Sigmoid colon (tissue), 7 donors: ENCODE data around the gene MAGEA4. TPM values are rescaled to one million over a fixed set of nuclear protein-coding genes. Genes with fewer than 3 reads are reported as not detected.

Source experiments
- DNase-seq: peaks from one replicate; pipeline ENCODE4 v3.0.0-alpha.2; 2019
- H3K27ac ChIP-seq, 4 donors: fragments of 200-600 bp; sonication (generic); one replicate each; pipeline ENCODE4 v1.5.1; 2016 to 2019; ENCODE audit warnings: mild to moderate bottlenecking in 1 of 4
- H3K27me3 ChIP-seq, 3 donors: fragments of 200-600 bp; sonication (generic); one replicate each; pipeline ENCODE4 v1.5.1; 2019; ENCODE audit warnings: mild to moderate bottlenecking in 1 of 3
- H3K36me3 ChIP-seq, 4 donors: fragments of 200-600 bp; sonication (generic); one replicate each; pipeline ENCODE4 v1.5.1; 2016 to 2019
- H3K4me1 ChIP-seq, 4 donors: fragments of 200-600 bp; sonication (generic); one replicate each; pipeline ENCODE4 v1.5.1; 2017 to 2019
- H3K4me3 ChIP-seq, 4 donors: fragments of 200-600 bp; sonication (generic); one replicate each; pipeline ENCODE4 v1.5.1; 2017 to 2019; ENCODE audit warnings: mild to moderate bottlenecking in 2 of 4, moderate library complexity in 1 of 4
- H3K9me3 ChIP-seq, 4 donors: fragments of 200-600 bp in 3 of 4; sonication (generic) in 3 of 4; one replicate each; pipeline versions ENCODE4 v1.5.1 to v1.6.1; 2013 to 2019
- EP300 ChIP-seq, 4 donors: sonication (generic); formaldehyde crosslinking; IDR thresholded peaks; one replicate each; pipeline ENCODE4 v1.6.1; 2017; ENCODE audit warnings: antibody characterized with exemption in 4 of 4
- POLR2A ChIP-seq, 2 donors: fragments of 450-650 bp; IDR thresholded peaks; one replicate each; pipeline ENCODE4 v1.6.1; 2016; ENCODE audit warnings: antibody characterized with exemption in 2 of 2, mild to moderate bottlenecking in 2 of 2, moderate library complexity in 2 of 2
- POLR2AphosphoS5 ChIP-seq, 4 donors: sonication (generic); formaldehyde crosslinking; IDR thresholded peaks; one replicate each; pipeline ENCODE4 v1.6.1; 2017; ENCODE audit warnings: antibody characterized with exemption in 4 of 4
- WGBS, 2 donors: extraction: QIAGEN DNeasy Blood & Tissue Kit; methylation state at CpG; one replicate each; pipeline ENCODE4 v1.1.7; 2013; 5-methylcytosine and 5-hydroxymethylcytosine counted together
- intact Hi-C: fragments of 100-400 bp; cut with DNase I; formaldehyde crosslinking; loops from one replicate; pipeline ENCODE4 v1.15.1; 2023
- polyA plus RNA-seq, 3 donors: library from polyadenylated mRNA; stranded (reverse); fragments of 200-250 nt; gene quantifications; one replicate each; pipeline ENCODE4 v1.2.3, GENCODE V29; 2013
- total RNA-seq, 4 donors: library from RNA; depleted of rRNA; stranded (reverse); fragments of >200 nt; gene quantifications; one replicate each; pipeline ENCODE4 v1.1.0, GENCODE V29; 2016
- TF ChIP-seq, protein P1 (sequence below), 4 experiments: fragments of 450-650 bp in 3 of 4; fragments of 200-600 bp in 1 of 4; IDR thresholded peaks; one replicate each; pipeline ENCODE4 v1.5.1; 2016 to 2019; ENCODE audit warnings: antibody characterized with exemption in 4 of 4, mild to moderate bottlenecking in 3 of 4, moderate library complexity in 2 of 4
- donor health status: healthy with polysubstance abuse.
- donor health status: Bipolar disorder and iron deficiency.
- donor health status: healthy.

MAGEA4 gene
- total and polyA plus RNA-seq, 7 donors, result not detected

DNA sequence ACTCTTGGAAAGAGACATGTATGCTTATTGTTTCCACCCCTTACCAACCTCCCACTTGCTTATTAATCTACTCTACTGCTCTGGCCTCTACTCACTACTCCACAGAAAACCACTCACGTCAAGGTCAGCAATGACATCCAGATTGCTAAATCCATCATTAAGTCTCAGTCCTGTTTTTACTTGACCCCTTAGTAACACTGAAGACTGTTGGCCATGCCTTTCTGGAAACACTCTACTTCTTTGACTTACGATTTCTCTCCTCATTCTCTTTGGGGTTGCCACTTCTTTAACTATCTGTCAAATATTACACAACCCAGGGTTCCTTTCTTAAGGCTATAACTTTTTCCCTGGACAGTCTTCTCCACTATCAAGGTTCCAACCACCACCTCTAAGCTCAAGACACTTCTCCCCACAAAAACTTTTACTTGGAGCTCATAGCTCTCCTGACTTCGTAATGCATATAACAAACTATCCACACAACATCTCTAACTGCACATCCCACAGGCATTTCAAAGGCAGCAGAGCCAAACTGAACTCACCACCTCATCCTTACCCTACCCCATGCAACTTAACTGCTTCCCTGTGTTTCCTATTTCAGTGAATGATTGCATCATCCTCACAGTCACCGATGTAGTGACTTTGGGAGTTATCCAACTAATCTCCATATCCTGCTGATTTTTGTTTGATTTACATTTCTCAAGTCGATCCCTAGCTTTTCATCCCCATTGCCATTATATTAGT lies 15.8 kb upstream of the MAGEA4 start:
- no peak overlapping the region for H3K4me3 ChIP-seq
- DNase-seq, result no peak
- 63 to 83% methylated on average over 5 of the region's 5 CpGs for WGBS, 2 donors
- no peaks in the 10 kb centered on the region for H3K9me3 ChIP-seq
- no peak overlapping the region for H3K27ac ChIP-seq
- TF ChIP-seq EP300 (IDR thresholded peaks at IDR 0.05) (no peak), POLR2AphosphoS5 (IDR thresholded peaks at IDR 0.05) (no peak), POLR2A (IDR thresholded peaks at IDR 0.05) (no peak)
- TF ChIP-seq, protein P1, sequence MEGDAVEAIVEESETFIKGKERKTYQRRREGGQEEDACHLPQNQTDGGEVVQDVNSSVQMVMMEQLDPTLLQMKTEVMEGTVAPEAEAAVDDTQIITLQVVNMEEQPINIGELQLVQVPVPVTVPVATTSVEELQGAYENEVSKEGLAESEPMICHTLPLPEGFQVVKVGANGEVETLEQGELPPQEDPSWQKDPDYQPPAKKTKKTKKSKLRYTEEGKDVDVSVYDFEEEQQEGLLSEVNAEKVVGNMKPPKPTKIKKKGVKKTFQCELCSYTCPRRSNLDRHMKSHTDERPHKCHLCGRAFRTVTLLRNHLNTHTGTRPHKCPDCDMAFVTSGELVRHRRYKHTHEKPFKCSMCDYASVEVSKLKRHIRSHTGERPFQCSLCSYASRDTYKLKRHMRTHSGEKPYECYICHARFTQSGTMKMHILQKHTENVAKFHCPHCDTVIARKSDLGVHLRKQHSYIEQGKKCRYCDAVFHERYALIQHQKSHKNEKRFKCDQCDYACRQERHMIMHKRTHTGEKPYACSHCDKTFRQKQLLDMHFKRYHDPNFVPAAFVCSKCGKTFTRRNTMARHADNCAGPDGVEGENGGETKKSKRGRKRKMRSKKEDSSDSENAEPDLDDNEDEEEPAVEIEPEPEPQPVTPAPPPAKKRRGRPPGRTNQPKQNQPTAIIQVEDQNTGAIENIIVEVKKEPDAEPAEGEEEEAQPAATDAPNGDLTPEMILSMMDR (IDR thresholded peaks at IDR 0.05), result no peak
- H3K27me3 ChIP-seq, result no peaks in the 10 kb centered on the region
- intact Hi-C loops, result no loop called here
- H3K4me1 ChIP-seq, result no peaks in the 10 kb centered on the region
- no peaks in the 10 kb centered on the region for H3K36me3 ChIP-seq

DNA sequence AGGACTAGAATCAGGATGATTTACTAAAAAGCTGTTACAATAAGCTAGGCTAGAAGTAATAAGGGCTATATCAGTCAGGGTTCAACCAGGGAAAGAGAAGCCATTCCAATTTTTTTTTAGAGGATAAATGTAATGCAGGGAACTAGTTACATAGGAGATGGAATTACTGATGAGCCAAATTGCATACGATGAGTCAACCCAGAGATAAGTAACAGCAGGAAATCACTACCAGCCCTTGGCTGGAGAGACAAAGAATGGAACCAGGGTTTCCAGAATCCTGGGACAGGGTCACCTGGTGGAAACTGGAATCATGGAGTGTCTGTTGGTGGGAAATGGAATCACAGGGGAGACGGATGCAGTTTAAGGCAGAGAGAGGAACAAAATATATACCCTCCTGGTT lies 13.1 kb upstream of the MAGEA4 start:
- no peak for DNase-seq
- H3K36me3 ChIP-seq, result no peaks in the 10 kb centered on the region
- no peaks in the 10 kb centered on the region for H3K27me3 ChIP-seq
- H3K27ac ChIP-seq, result no peak overlapping the region
- H3K4me3 ChIP-seq, result no peak overlapping the region
- no peaks in the 10 kb centered on the region for H3K9me3 ChIP-seq
- intact Hi-C loops, result no loop called here
- 94% methylated on average over 2 of the region's 2 CpGs for WGBS, 2 donors
- peaks cover 0 to 4% (median 2%) of the 10 kb centered on the region in 4 donors for H3K4me1 ChIP-seq
- no peak for TF ChIP-seq POLR2AphosphoS5 (IDR thresholded peaks at IDR 0.05)
- TF ChIP-seq EP300 (IDR thresholded peaks at IDR 0.05), result no peak
- TF ChIP-seq, protein P1 (IDR thresholded peaks at IDR 0.05), result no peak
- no peak for TF ChIP-seq POLR2A (IDR thresholded peaks at IDR 0.05)

DNA sequence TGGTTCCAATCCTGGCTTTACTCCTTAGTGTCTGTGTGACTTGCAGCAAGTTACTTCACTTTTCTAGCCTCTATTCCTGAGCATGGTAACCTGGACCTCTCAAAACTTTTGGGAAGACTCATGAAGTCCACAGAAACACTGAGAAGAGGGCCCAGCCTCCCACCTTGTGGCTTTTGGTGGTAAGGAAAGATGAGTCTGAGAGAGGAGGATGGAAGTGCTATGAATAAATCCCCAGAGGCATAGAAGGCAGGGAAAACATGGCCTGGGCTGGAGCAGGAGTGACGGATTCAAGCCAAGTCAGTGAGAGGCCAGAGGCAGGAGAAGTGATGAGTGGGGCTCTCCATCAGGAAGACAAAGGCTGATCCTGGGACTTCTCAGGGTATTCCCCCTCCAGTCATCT lies 10.9 kb upstream of the MAGEA4 start:
- intact Hi-C loops, result no loop called here
- no peak for TF ChIP-seq POLR2AphosphoS5 (IDR thresholded peaks at IDR 0.05)
- no peak for TF ChIP-seq POLR2A (IDR thresholded peaks at IDR 0.05)
- TF ChIP-seq EP300 (IDR thresholded peaks at IDR 0.05), result no peak
- TF ChIP-seq, protein P1 (IDR thresholded peaks at IDR 0.05), result no peak
- 82 to 84% methylated on average over 1 of the region's 1 CpG for WGBS, 2 donors
- H3K9me3 ChIP-seq, result no peaks in the 10 kb centered on the region
- H3K4me3 ChIP-seq, result no peak overlapping the region
- H3K27ac ChIP-seq, result no peak overlapping the region
- no peaks in the 10 kb centered on the region for H3K36me3 ChIP-seq
- H3K4me1 ChIP-seq, result peaks cover 0 to 4% (median 2%) of the 10 kb centered on the region in 4 donors
- no peak for DNase-seq
- H3K27me3 ChIP-seq, result no peaks in the 10 kb centered on the region

DNA sequence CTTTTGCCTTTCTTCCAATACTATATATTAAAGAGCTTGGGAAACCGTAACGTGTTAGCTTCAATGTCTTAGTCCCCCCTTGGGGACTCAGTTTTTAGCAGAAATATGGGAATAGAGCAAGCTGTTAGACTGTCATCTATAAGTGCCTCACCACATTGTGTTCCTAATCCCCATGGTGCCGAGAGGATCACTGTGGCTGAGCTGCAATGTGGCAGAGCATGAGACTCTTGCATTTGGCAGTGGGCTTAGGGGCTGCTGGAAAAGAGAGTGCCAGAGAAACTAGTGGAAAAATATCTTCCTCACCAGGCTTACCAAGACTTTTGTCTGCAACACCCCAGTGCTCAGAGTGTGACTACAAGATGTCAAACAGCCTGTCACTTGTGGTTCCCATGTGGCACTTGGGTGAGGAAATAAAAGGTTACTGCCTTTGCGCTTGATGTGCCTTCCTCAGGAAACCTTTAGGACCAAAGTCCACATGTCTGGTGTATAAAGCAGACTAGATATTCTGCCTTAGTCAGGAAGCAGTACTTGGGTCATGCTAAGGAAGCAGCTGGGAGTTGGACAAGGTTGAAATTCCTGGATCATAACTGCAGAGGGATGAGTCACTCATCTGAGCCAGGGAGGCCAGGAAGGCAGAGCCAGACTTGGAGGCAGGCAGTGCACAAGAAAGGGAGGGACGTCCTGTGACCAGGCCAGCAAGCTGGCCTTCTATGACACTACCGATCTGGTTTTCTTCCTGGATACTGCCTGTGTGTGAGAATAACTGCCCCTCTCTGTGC lies 9.7 kb upstream of the MAGEA4 start:
- Histone ChIP-seq H3K9me3 (no peaks in the 10 kb centered on the region), H3K36me3 (no peaks in the 10 kb centered on the region), H3K27me3 (no peaks in the 10 kb centered on the region), H3K27ac (peak overlapping the region in 1 of 4 donors; percentile 10), H3K4me1 (peaks cover 0 to 4% (median 2%) of the 10 kb centered on the region in 4 donors), H3K4me3 (no peak overlapping the region)
- intact Hi-C loops, result no loop called here
- peak in 2 of 4 donors; percentile 19 to 32 for TF ChIP-seq POLR2AphosphoS5 (IDR thresholded peaks at IDR 0.05)
- TF ChIP-seq, protein P1 (IDR thresholded peaks at IDR 0.05), result no peak
- peak; percentile 80 for DNase-seq
- WGBS, 2 donors, result 53 to 67% methylated on average over 6 of the region's 6 CpGs
